HEK293 (cell line): ENCODE measurements around the gene PITPNM3.

Experiments
- BCL11A ChIP-seq: fragments of 450-650 bp; formaldehyde crosslinking; IDR thresholded peaks from 2 replicates; pipeline ENCODE4 v1.5.1; 2016; ENCODE audit warnings: low read depth, missing biosample characterization, missing genetic modification characterization
- CTCF ChIP-seq: fragments of 450-650 bp; formaldehyde crosslinking; IDR thresholded peaks from 2 replicates; pipeline ENCODE4 v1.5.1; 2016; ENCODE audit warnings: missing biosample characterization, missing genetic modification characterization
- EGR2 ChIP-seq: fragments of 450-650 bp; formaldehyde crosslinking; IDR thresholded peaks from 2 replicates; pipeline ENCODE4 v1.5.1; 2016; ENCODE audit warnings: low read depth, missing biosample characterization, missing genetic modification characterization
- MEIS1 ChIP-seq: sonication (generic); formaldehyde crosslinking; IDR thresholded peaks from 2 replicates; pipeline ENCODE4 v1.8.1; 2022; ENCODE audit warnings: missing genetic modification reagents, mild to moderate bottlenecking, borderline replicate concordance
- MZF1 ChIP-seq: fragments of 450-650 bp; formaldehyde crosslinking; IDR thresholded peaks from 2 replicates; pipeline ENCODE4 v1.5.1; 2017; ENCODE audit warnings: missing biosample characterization, missing genetic modification characterization, borderline replicate concordance
- REST ChIP-seq: fragments of 450-650 bp; formaldehyde crosslinking; IDR thresholded peaks from 2 replicates; pipeline ENCODE4 v1.5.1; 2016; ENCODE audit warnings: missing biosample characterization, missing genetic modification characterization
- ZBTB20 ChIP-seq: fragments of 450-650 bp; formaldehyde crosslinking; IDR thresholded peaks from 2 replicates; pipeline ENCODE4 v1.5.1; 2016; ENCODE audit warnings: missing biosample characterization, missing genetic modification characterization
- ZBTB49 ChIP-seq: fragments of 450-650 bp; formaldehyde crosslinking; IDR thresholded peaks from 2 replicates; pipeline ENCODE4 v1.5.1; 2016; ENCODE audit warnings: missing biosample characterization, missing genetic modification characterization, low read depth
- ZNF335 ChIP-seq: fragments of 450-650 bp; formaldehyde crosslinking; conservative IDR thresholded peaks from 2 replicates; pipeline ENCODE4 v1.5.1; 2016; ENCODE audit warnings: missing biosample characterization, missing genetic modification characterization
- ZNF518A ChIP-seq: fragments of 450-650 bp; formaldehyde crosslinking; conservative IDR thresholded peaks from 2 replicates; pipeline ENCODE4 v1.5.1; 2016; ENCODE audit warnings: low read depth, missing biosample characterization, missing genetic modification characterization
- ZNF670 ChIP-seq: fragments of 450-650 bp; formaldehyde crosslinking; IDR thresholded peaks from 2 replicates; pipeline ENCODE4 v1.5.1; 2016; ENCODE audit warnings: missing biosample characterization, missing genetic modification characterization, low read depth
- ZNF768 ChIP-seq: fragments of 450-650 bp; formaldehyde crosslinking; IDR thresholded peaks from 2 replicates; pipeline ENCODE4 v1.5.1; 2018; ENCODE audit warnings: missing biosample characterization, mild to moderate bottlenecking, missing genetic modification characterization

- TF ChIP-seq MZF1 (tag by site-specific recombination) (no peak), CTCF (tag by site-specific recombination) (no peak), ZBTB49 (no peak), REST (tag by site-specific recombination) (no peak), ZNF335 (tag by site-specific recombination) (no peak), ZNF768 (tag by site-specific recombination) (no peak), ZNF518A (tag by site-specific recombination) (no peak), ZNF670 (tag by site-specific recombination) (no peak), MEIS1 (CRISPR knock-in tag) (no peak), EGR2 (no peak), BCL11A (no peak), ZBTB20 (tag by site-specific recombination) (no peak)
Measured at GRCh38 chr17:6495450-6496115, 60.8 kb downstream of the PITPNM3 start.
